GM19238 (cell line): Measurements from ENCODE around the gene MSL1.

Experiments
- DNase-seq: peaks from one replicate; pipeline ENCODE4 v3.0.0; 2011; ENCODE audit warnings: low spot score; ENCODE audit not compliant: insufficient read length

MSL1 gene

GRCh38 chr17:40121181-40122135 lies at the start of gene MSL1:
MSL1 (plus strand) TSS chr17:40121971; CDS start chr17:40122613, 642 bp downstream.
- peak; percentile 93 for DNase-seq

DNA sequence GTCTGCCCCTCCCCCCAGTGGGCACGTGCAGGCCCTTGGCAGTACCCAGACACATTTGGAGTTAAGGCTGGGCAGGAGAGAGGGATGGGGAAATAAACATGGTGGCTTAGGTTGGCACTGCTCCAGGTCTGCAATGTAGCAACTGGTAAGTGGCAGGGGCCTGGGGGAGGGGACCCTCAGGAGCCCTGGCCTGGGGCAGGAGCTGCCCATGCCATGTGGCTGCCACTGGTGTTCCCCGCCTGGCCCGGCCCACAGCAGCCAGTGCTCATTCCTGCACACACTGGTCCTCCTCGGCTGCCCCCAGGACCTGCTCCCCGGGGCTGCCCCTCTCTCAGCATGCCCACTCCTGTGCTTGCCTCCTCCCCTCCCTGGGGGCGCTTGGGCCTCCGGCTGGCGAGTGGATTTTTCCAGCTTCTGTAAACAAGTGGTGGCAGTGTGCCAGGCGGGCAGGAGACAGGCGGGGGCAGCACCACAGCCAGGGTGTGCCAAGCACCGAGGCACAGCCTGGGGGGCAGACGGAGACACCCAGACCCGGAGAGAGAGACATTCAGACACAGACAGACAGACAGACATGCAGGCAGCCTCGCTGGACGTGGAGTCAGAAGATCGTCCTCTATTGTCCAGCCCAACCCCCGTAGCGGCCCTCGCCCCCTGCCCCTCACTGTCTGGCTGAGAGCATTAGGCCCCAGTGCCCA lies 49.6 kb upstream of the MSL1 start:
- DNase-seq = no peak

GRCh38 chr17:40072735-40073346 lies 48.9 kb upstream of the MSL1 start:
- no peak for DNase-seq

GRCh38 chr17:40073454-40074174 lies 48.2 kb upstream of the MSL1 start:
- no peak for DNase-seq

DNA sequence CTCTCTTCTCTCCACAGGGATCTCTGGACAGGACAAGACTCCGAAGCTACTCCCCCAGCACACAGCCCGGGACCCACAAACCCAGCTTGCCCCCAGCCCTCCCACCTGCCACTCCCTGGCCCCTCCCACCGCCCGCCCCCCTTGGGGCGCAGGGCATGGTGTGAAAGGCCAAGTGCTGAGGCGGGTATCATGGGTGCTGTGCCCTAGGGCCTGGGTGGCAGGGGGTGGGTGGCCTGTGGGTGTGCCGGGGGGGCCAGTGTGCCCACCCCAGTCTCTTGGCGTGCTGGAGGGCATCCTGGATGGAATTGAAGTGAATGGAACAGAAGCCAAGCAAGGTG lies 47.6 kb upstream of the MSL1 start:
- no peak for DNase-seq

DNA sequence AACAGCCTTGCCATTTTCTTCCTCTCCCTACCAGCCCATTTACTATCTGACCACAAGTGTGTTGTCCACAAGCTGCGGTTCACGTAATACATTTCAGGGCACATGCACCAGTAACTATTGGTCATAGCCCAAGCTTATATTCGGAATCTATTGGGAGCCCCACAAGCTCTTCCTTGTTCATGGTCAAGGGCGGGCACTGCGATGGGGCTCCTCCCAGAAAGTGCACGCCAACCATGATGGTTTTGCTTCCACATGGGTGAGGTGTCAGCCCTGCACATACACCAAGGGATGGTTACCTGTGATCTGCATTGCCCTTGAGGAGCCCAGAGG lies 46.9 kb upstream of the MSL1 start:
- DNase-seq = no peak

DNA sequence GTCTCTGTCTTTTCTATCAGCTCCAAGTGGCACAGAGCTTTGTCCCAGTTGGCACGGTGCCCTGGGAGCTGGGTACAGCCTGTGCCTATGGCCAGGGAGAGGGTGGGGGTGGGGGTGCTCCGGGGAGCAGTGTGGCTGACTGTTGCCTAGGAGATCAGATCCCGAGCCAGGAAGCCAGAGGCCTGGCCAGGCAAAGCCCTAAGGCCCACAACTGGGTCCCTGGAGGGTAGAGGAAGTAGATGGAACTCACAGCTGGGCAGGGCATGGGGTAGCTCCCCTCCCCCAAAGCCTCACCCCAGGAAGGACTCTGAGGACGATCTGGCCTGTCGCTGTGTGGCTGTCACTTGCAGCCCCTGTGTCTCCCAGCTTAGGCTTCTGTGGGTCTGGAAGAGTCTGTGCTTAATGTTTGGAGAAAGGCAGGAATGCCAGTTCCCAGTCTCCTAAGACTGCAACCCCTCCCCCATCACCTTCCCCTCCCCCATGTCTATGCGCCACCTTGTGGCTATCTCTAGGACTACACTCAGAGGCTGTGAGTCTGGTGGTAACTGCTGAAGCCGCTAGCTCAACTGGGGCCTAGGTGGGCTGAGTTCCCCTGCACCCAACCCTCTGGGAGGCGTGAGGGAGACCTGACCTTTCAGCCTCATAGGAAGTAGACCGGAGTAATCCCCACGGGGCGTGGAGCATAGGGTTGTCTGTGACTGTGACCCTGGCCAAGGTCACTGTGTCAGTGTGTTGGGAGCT lies 46.4 kb upstream of the MSL1 start:
- DNase-seq = peak; percentile 47

DNA sequence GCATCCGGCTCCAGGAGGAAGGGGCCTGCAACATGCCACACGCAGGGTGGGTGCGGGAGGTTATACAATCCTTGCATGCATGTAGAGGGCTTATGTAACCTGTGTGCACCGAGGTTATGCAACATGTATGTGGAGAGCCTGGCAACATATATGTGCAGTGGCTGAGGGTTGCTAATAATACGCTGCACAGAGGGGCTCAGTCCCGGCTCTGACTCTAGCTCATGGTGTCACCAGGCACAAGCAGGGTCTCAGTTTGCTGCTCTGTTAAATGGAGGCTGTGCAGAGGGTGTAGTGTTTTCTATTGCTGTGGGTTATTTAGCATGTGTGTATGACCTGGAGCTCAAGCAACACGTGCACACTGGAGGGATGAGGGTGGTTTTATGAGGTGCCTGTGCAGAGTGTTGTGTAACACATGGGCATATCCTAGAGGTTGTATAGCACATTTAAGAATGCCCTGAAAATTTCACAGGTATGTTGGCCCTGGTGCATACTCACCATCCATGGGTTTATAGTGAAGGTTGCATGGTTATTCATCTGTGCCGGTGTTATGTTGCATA lies 45.8 kb upstream of the MSL1 start:
- DNase-seq = no peak

DNA sequence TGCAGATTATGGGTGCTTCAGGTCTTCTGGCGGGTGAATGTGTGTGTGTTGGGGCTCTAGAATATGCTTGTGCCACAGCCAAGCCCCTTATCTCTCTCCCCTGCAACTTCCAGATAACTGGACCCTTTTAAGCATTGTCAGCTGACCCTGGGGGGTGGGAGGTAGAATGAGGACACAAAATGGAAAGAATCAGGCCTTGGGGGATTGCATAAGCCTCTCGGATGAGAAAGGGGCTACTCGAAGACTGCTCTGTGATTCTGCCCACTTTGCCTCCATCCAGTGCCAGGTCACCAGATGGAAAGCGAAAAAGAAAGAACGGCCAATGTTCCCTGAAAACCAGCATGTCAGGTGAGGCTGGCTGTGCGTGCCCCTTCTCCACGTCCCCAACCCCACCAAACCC lies 45.2 kb upstream of the MSL1 start:
- DNase-seq = no peak

GRCh38 chr17:40079545-40079944 lies 42.2 kb upstream of the MSL1 start:
- DNase-seq = no peak

GRCh38 chr17:40084477-40084876 lies 37.3 kb upstream of the MSL1 start:
- DNase-seq = no peak

DNA sequence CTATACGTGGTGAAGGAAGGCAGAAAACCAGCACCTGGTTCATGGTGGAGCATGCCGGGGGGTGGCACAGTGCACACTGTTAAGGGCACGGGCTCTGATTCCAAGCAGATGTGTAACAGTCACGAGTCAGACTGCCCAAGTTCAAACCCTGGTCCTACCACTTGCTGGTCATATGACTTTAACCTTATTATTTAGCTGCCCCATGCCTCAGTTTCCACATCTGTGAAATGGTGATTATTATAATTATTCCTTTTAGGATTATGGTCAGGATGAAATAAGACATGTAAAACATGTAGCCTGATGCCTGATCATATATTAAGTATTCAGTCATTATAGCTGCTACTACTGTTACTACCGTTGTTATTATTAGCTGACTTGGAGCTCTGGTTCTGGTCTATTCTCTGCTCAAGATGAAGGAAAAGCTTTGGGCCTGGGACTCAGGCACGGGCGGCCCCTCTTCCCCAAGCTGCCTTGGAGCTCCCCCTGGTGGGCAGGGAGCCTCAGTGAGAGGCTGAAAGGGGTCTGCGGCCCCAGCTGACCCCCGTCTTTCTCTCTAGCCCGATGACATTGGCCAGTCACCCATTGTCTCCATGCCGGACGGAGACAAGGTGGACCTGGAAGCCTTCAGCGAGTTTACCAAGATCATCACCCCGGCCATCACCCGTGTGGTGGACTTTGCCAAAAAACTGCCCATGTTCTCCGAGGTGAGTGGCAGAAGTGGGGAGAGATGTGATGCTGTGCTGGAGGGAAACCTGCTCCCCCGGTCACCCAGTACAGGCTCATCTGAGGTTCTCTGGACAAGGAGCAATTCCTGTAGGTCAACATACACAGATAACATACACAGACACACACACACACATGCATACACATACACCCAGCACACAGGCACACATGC lies 35.4 kb upstream of the MSL1 start:
- DNase-seq = peak; percentile 76

GRCh38 chr17:40087049-40087794 lies 34.5 kb upstream of the MSL1 start:
- DNase-seq = no peak

GRCh38 chr17:40087903-40088718 lies 33.7 kb upstream of the MSL1 start:
- DNase-seq = no peak

GRCh38 chr17:40089077-40089895 lies 32.5 kb upstream of the MSL1 start:
- DNase-seq = no peak

- no peak for DNase-seq
Measured at GRCh38 chr17:40090237-40091119, 31.3 kb upstream of the MSL1 start.
